HG02970 (cell line): ENCODE results near the gene ICOS.
"Not testable (repeated sequence)": the region's sequence is repeated elsewhere in the genome, so short reads cannot be mapped to it uniquely, and the experiment has no call there.

Experiments
- ATAC-seq: cut with Tn5 transposase; IDR thresholded peaks from one replicate; pipeline ENCODE4 v1.9.1; 2021; ENCODE audit warnings: mild to moderate bottlenecking, moderate library complexity, moderate number of reproducible peaks; ENCODE audit not compliant: unreplicated experiment, low FRiP score

Gene ICOS

GRCh38 chr2:203916756-203917155 is 19.8 kb upstream of the ICOS start:
- ATAC-seq, result no peak

- no peak for ATAC-seq
Measured at GRCh38 chr2:203918264-203918663, 18.3 kb upstream of the ICOS start.

- ATAC-seq, result no peak
Measured at GRCh38 chr2:203918839-203919238, 17.7 kb upstream of the ICOS start.

GRCh38 chr2:203925512-203926158 is 10.9 kb upstream of the ICOS start:
- ATAC-seq, result no peak

GRCh38 chr2:203928849-203929248 is 7.7 kb upstream of the ICOS start:
- no peak for ATAC-seq

GRCh38 chr2:203931262-203931661 is 5.3 kb upstream of the ICOS start:
- not testable (repeated sequence) for ATAC-seq

- ATAC-seq, result no peak
Measured at GRCh38 chr2:203934041-203934492, 2.5 kb upstream of the ICOS start.

GRCh38 chr2:203934711-203935438 is 1.7 kb upstream of the ICOS start:
- no peak for ATAC-seq

- no peak for ATAC-seq
Measured at GRCh38 chr2:203935568-203935967, 995 bp upstream of the ICOS start.

GRCh38 chr2:203936949-203937348 is 386 bp downstream of the ICOS start:
- ATAC-seq, result no peak

GRCh38 chr2:203937788-203938187 is 1.2 kb downstream of the ICOS start:
- no peak for ATAC-seq

- no peak for ATAC-seq
Measured at GRCh38 chr2:203940039-203940438, 3.5 kb downstream of the ICOS start.

GRCh38 chr2:203943493-203944382 is 7.2 kb downstream of the ICOS start:
- ATAC-seq, result not testable (repeated sequence)

GRCh38 chr2:203948733-203949132 is 12.2 kb downstream of the ICOS start:
- ATAC-seq, result no peak

- no peak for ATAC-seq
Measured at GRCh38 chr2:203949228-203949627, 12.7 kb downstream of the ICOS start.

GRCh38 chr2:203951366-203951902 is 14.9 kb downstream of the ICOS start:
- ATAC-seq, result no peak

GRCh38 chr2:203959265-203959664 is 22.7 kb downstream of the ICOS start:
- ATAC-seq, result no peak

- no peak for ATAC-seq
Measured at GRCh38 chr2:203959672-203960071, 23.1 kb downstream of the ICOS start.

- no peak for ATAC-seq
Measured at GRCh38 chr2:203960811-203961210, 24.2 kb downstream of the ICOS start.

- not testable (repeated sequence) for ATAC-seq
Measured at GRCh38 chr2:203965190-203965589, 28.6 kb downstream of the ICOS start.

GRCh38 chr2:203971251-203971650 is 34.7 kb downstream of the ICOS start:
- ATAC-seq, result no peak
